Endothelial cell of umbilical vein (primary cell): ENCODE results near the gene COX18. TPM values are rescaled to one million over a fixed set of nuclear protein-coding genes. Genes with fewer than 3 reads are reported as not detected.

Experiments
- BruUV-seq: library from RNA; stranded (reverse); fragments of 400-500 nt; replicated peaks from 2 replicates; lab custom pipeline; 2021; lab: Mats Ljungman, UMichigan
- CTCF ChIA-PET: fragments of 300-600, 350-600 bp; sonication (Branson Sonifier 250); formaldehyde crosslinking; loops from one replicate; lab custom pipeline; 2021; ENCODE audit warnings: antibody characterized with exemption, inconsistent platforms; lab: Charles Lee
- POLR2A ChIA-PET: fragments of 300-600, 350-600 bp; sonication (Branson Sonifier 250); formaldehyde crosslinking; loops from one replicate; lab custom pipeline; 2021; ENCODE audit warnings: antibody characterized with exemption, inconsistent platforms; lab: Charles Lee
- DNase-seq: peaks from one replicate; pipeline ENCODE4 v3.0.0-alpha.2; 2011; ENCODE audit warnings: low read depth, low spot score
- FAIRE-seq: peaks from 2 replicates; lab custom pipeline; 2011; peaks lifted over from hg19 to GRCh38; lab: Jason Lieb, UNC
- H2AFZ ChIP-seq: 2 replicates; pipeline ENCODE4 v1.6.0; 2012; ENCODE audit warnings: low read depth, low read length, control low read depth, inconsistent platforms
- H3K27ac ChIP-seq: 2 replicates; pipeline ENCODE4 v1.5.1; 2011; ENCODE audit warnings: low read depth, mild to moderate bottlenecking, control low read depth, low read length, moderate library complexity; ENCODE audit not compliant: insufficient read depth
- H3K27me3 ChIP-seq, 2 experiments: 2 replicates each; pipeline versions ENCODE4 v1.6.0 to v1.6.1; 2011; ENCODE audit warnings: low read length in 2 of 2, mixed read lengths in 1 of 2; ENCODE audit not compliant: control insufficient read depth in 2 of 2, insufficient read depth in 2 of 2
- H3K36me3 ChIP-seq, 2 experiments: 2 replicates in 1 of 2; 3 replicates in 1 of 2; pipeline ENCODE4 v1.5.1; 2011; ENCODE audit warnings: low read length in 2 of 2, mild to moderate bottlenecking in 1 of 2, moderate library complexity in 1 of 2; ENCODE audit not compliant: control insufficient read depth in 2 of 2, insufficient read depth in 2 of 2; ENCODE audit errors: extremely low read depth in 1 of 2
- H3K4me1 ChIP-seq: 3 replicates; pipeline ENCODE4 v1.5.1; 2011; ENCODE audit warnings: mild to moderate bottlenecking, low read length; ENCODE audit not compliant: control insufficient read depth, insufficient read depth; ENCODE audit errors: extremely low read depth
- H3K4me2 ChIP-seq: 2 replicates; pipeline ENCODE4 v1.6.1; 2011; ENCODE audit warnings: low read length, control low read depth, mixed read lengths; ENCODE audit not compliant: insufficient read depth
- H3K4me3 ChIP-seq, 3 experiments: fragments of 200-600 bp in 1 of 3; sonication (generic), shearing (Covaris generic) in 1 of 3; replicated peaks in 1 of 3; 2 replicates each; pipeline ENCODE4 v1.5.1; 2011 to 2016; ENCODE audit warnings: control low read depth in 3 of 3, low read length in 3 of 3, mild to moderate bottlenecking in 2 of 3, inconsistent platforms in 1 of 3, low read depth in 1 of 3, moderate library complexity in 1 of 3; ENCODE audit not compliant: insufficient read depth in 1 of 3
- H3K79me2 ChIP-seq: 2 replicates; pipeline ENCODE4 v1.6.0; 2012; ENCODE audit warnings: low read length, inconsistent platforms; ENCODE audit not compliant: control insufficient read depth, insufficient read depth
- H3K9ac ChIP-seq: replicated peaks from 2 replicates; pipeline ENCODE3; 2011; ENCODE audit warnings: low read length, control low read depth; ENCODE audit not compliant: insufficient read depth; ENCODE audit errors: extremely low read depth
- H3K9me1 ChIP-seq: replicated peaks from 3 replicates; pipeline ENCODE4 v1.6.0; 2011; ENCODE audit warnings: mild to moderate bottlenecking, low read length; ENCODE audit not compliant: control insufficient read depth, insufficient read depth; ENCODE audit errors: extremely low read depth
- H3K9me3 ChIP-seq: replicated peaks from 2 replicates; pipeline ENCODE4 v1.5.1; 2012; ENCODE audit warnings: low read length, inconsistent platforms; ENCODE audit not compliant: control insufficient read depth, insufficient read depth
- H4K20me1 ChIP-seq: replicated peaks from 2 replicates; pipeline ENCODE3; 2011; ENCODE audit warnings: mild to moderate bottlenecking, low read length; ENCODE audit not compliant: control insufficient read depth, insufficient read depth; ENCODE audit errors: extremely low read depth
- EZH2 ChIP-seq: IDR thresholded peaks from 2 replicates; pipeline ENCODE4 v1.6.1; 2012; ENCODE audit warnings: borderline replicate concordance, low read depth, mild to moderate bottlenecking, moderate library complexity, low read length, inconsistent platforms; ENCODE audit not compliant: severe bottlenecking
- FOS ChIP-seq: IDR thresholded peaks from 2 replicates; pipeline ENCODE4 v1.6.1; 2011; ENCODE audit warnings: mild to moderate bottlenecking, low read length, moderate library complexity, borderline replicate concordance; ENCODE audit not compliant: insufficient read depth
- GATA2 ChIP-seq: IDR thresholded peaks from 2 replicates; pipeline ENCODE4 v1.7.0; 2011; ENCODE audit warnings: low read depth, mild to moderate bottlenecking, moderate library complexity, mixed read lengths, low read length; ENCODE audit not compliant: insufficient read length, insufficient read depth
- JUN ChIP-seq: IDR thresholded peaks from 2 replicates; pipeline ENCODE4 v1.6.1; 2011; ENCODE audit warnings: borderline replicate concordance, low read depth; ENCODE audit not compliant: insufficient read length, insufficient read depth
- MYC ChIP-seq: IDR thresholded peaks from one replicate; pipeline ENCODE4 v1.6.1; 2011; ENCODE audit warnings: mild to moderate bottlenecking, low read depth, low read length
- POLR2A ChIP-seq: IDR thresholded peaks from 2 replicates; pipeline ENCODE4 v1.6.1; 2012; ENCODE audit warnings: low read depth, mild to moderate bottlenecking, control low read depth, low read length
- POLR2AphosphoS5 ChIP-seq: IDR thresholded peaks from 2 replicates; pipeline ENCODE4 v1.6.1; 2012; ENCODE audit warnings: low read depth, mild to moderate bottlenecking, control low read depth, low read length, moderate library complexity; ENCODE audit not compliant: insufficient read depth
- dilution Hi-C: fragments of 300-500 bp; cut with MboI; formaldehyde crosslinking; loops from one replicate; pipeline ENCODE4 v1.15.0; 2019; ENCODE audit warnings: low sequenced_read_pairs; ENCODE audit not compliant: extremely low pct_ligation_motif_present
- intact Hi-C: fragments of 100-400 bp; cut with micrococcal nuclease; formaldehyde crosslinking; loops from one replicate; pipeline ENCODE4 v1.10.0; 2022
- polyA plus RNA-seq, 4 experiments: library from polyadenylated mRNA; depleted of rRNA in 3 of 4; stranded (reverse) in 3 of 4; unstranded in 1 of 4; fragments of >200 nt; gene quantifications; 2 replicates each; pipeline versions ENCODE4 v1.2.1 to v1.2.3, GENCODE V29; 2011 to 2012; ENCODE audit warnings: missing spikeins in 1 of 4
- total RNA-seq: library from RNA; stranded (reverse); gene quantifications from 2 replicates; pipeline ENCODE4 v1.2.3, GENCODE V29; 2021
- TF ChIP-seq, protein P1 (sequence below), 2 donors: IDR thresholded peaks; 1 replicate in 1 of 2; 2 replicates in 1 of 2; pipeline ENCODE4 v1.5.1; 2011; ENCODE audit warnings: low read length in 2 of 2, mild to moderate bottlenecking in 2 of 2, moderate library complexity in 2 of 2, control low read depth in 1 of 2, inconsistent platforms in 1 of 2, low read depth in 1 of 2; ENCODE audit not compliant: insufficient read depth in 1 of 2; ENCODE audit errors: extremely low read depth in 1 of 2
- TF ChIP-seq, protein P2 (sequence below): IDR thresholded peaks from 2 replicates; pipeline ENCODE4 v1.6.1; 2011; ENCODE audit not compliant: insufficient read depth, insufficient read length

COX18 gene
- total and polyA plus RNA-seq, 2 donors (not counting 3 experiments of a cell fraction or from before 2014, with no cell fraction given): 11.7 to 13.0 TPM

DNA sequence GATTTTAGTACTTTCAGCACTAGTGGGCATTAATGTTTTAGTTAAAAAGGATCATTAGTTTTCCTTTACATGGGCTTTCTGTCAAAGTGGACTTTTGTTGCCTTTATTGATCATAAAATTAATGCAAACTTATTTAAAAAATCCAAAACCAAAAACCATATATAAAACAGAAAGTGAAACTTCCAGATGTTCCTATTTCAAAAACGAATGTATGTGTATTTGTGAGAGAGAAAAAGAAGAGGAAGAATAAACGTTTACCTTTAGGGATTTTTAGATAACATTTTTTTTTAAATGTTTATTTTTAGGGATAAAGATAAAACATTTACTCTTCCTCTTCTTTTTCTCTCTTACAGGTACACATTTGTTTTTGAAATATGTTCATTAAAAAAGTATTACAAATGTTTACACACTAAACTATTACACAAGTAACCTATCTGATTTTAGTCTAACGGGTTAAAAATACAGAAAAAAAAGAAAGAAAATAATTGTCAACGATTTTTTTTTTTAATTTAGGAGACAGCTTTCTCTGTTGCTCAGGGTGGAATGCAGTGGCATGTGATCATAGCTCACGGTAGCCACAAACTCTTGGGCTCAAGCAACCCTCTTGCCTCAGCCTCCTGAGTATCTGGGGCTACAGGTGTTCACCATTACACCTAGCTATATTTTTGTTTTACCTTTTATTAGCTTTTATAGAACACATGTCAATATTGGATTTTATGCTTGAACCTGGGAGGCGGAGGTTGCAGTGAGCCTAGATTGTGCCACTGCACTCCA lies 16.8 kb upstream of the COX18 start:
- FAIRE-seq: no peak
- Histone ChIP-seq H3K9me3 (no peaks in the 10 kb centered on the region), H3K4me2 (no peak overlapping the region), H3K36me3 (peaks cover 8 to 12% of the 10 kb centered on the region in 2 experiments), H3K4me3 (no peak overlapping the region), H3K4me1 (no peaks in the 10 kb centered on the region), H3K27ac (no peak overlapping the region), H3K27me3 (no peaks in the 10 kb centered on the region), H4K20me1 (no peaks in the 10 kb centered on the region), H3K9ac (no peak overlapping the region), H2AFZ (no peak overlapping the region), H3K79me2 (peaks cover 22% of the 10 kb centered on the region), H3K9me1 (no peaks in the 10 kb centered on the region)
- DNase-seq: no peak
- CTCF ChIA-PET: no interaction called here
- intact Hi-C loops: no loop called here
- dilution Hi-C loops: no loop called here
- TF ChIP-seq POLR2A: no peak
- TF ChIP-seq JUN: no peak
- TF ChIP-seq GATA2: no peak
- no peak for TF ChIP-seq FOS
- no peak for TF ChIP-seq MYC
- POLR2A ChIA-PET: no interaction called here
- BruUV-seq: no TSS peak

DNA sequence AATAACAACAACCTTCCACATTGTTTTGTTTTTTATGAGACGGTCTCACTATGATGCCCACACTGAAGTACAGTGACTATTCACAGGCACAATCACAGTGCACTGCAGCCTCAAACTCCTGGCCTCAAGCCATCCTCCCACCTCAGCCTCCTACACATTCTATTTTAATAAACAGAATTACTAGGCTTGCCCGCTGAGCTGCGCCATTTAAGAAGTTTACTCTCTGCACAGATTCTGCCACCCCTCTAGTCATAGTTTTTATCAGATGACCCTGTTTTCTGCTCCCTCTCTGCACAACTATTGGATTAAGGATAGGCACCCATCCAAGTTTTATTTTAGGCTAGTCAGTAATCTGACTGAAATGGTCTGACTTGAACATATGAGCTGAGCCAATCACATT lies 11.3 kb upstream of the COX18 start:
- H3K4me2 ChIP-seq: no peak overlapping the region
- peaks cover 6% of the 10 kb centered on the region for H3K79me2 ChIP-seq
- ChIA-PET POLR2A (no interaction called here), CTCF (interaction anchor here (0.8 to 1.8 kb wide), 7 partner anchors 8 to 177 kb away, joined by 3 to 8 read pairs (median 3); no protein-coding TSS in a partner anchor)
- FAIRE-seq (no peak), DNase-seq (no peak)
- dilution Hi-C loops: no loop called here
- H3K27me3 ChIP-seq: no peaks in the 10 kb centered on the region
- H3K9me1 ChIP-seq: no peaks in the 10 kb centered on the region
- no peaks in the 10 kb centered on the region for H4K20me1 ChIP-seq
- no peak overlapping the region for H3K27ac ChIP-seq
- no peak overlapping the region for H3K9ac ChIP-seq
- H3K4me3 ChIP-seq: no peak overlapping the region
- BruUV-seq: no TSS peak
- H3K4me1 ChIP-seq: no peaks in the 10 kb centered on the region
- no peak overlapping the region for H2AFZ ChIP-seq
- TF ChIP-seq GATA2: no peak
- no peak for TF ChIP-seq POLR2AphosphoS5
- TF ChIP-seq POLR2A: no peak
- TF ChIP-seq, protein P1, sequence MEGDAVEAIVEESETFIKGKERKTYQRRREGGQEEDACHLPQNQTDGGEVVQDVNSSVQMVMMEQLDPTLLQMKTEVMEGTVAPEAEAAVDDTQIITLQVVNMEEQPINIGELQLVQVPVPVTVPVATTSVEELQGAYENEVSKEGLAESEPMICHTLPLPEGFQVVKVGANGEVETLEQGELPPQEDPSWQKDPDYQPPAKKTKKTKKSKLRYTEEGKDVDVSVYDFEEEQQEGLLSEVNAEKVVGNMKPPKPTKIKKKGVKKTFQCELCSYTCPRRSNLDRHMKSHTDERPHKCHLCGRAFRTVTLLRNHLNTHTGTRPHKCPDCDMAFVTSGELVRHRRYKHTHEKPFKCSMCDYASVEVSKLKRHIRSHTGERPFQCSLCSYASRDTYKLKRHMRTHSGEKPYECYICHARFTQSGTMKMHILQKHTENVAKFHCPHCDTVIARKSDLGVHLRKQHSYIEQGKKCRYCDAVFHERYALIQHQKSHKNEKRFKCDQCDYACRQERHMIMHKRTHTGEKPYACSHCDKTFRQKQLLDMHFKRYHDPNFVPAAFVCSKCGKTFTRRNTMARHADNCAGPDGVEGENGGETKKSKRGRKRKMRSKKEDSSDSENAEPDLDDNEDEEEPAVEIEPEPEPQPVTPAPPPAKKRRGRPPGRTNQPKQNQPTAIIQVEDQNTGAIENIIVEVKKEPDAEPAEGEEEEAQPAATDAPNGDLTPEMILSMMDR (IDR thresholded peaks at IDR 0.05; ENCODE audit: extremely low read depth in 1 of 2, insufficient read depth in 1 of 2, low read depth in 1 of 2, low read length in 2 of 2): no peak
- no peak for TF ChIP-seq EZH2
- TF ChIP-seq JUN: no peak
- no peak for TF ChIP-seq FOS
- TF ChIP-seq, protein P2, sequence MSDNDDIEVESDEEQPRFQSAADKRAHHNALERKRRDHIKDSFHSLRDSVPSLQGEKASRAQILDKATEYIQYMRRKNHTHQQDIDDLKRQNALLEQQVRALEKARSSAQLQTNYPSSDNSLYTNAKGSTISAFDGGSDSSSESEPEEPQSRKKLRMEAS: no peak
- H3K9me3 ChIP-seq: no peaks in the 10 kb centered on the region
- intact Hi-C loops: no loop called here
- H3K36me3 ChIP-seq: peaks cover 12 to 15% of the 10 kb centered on the region in 2 experiments
